Epithelial cell of esophagus (primary cell): Measurements from ENCODE around the gene SIRT6.
"Not testable (repeated sequence)": the region's sequence is repeated elsewhere in the genome, so short reads cannot be mapped to it uniquely, and the experiment has no call there.

Source experiments
- DNase-seq: peaks from one replicate; pipeline ENCODE4 v3.0.0; 2010; ENCODE audit warnings: low read depth
- H3K4me3 ChIP-seq: 2 replicates; pipeline ENCODE4 v1.5.1; 2011; ENCODE audit warnings: mild to moderate bottlenecking, low read length, control low read depth
- CTCF ChIP-seq: IDR thresholded peaks from 2 replicates; pipeline ENCODE4 v1.5.1; 2011; ENCODE audit warnings: low read depth, mild to moderate bottlenecking, low read length, control low read depth, inconsistent platforms; ENCODE audit not compliant: insufficient read depth; ENCODE audit errors: missing control alignments

The SIRT6 gene

GRCh38 chr19:4182084-4182810 lies at the start of gene SIRT6, which contains the start of gene ANKRD24:
Gene SIRT6 (minus strand): TSS chr19:4182563. CDS start chr19:4182539, 24 bp downstream.
Gene ANKRD24 (plus strand): TSS chr19:4182689. CDS start chr19:4186426, 3,737 bp downstream.
- TF ChIP-seq CTCF, result no peak
- H3K4me3 ChIP-seq, result peak within 1 kb of the TSS; percentile 94
- DNase-seq, result peak; percentile 96

- DNase-seq, H3K4me3 ChIP-seq: not testable (repeated sequence)
These were observed 49.8 kb upstream of the SIRT6 start for GRCh38 chr19:4232139-4232538.

GRCh38 chr19:4231521-4231920 lies 49.2 kb upstream of the SIRT6 start:
- not testable (repeated sequence) for H3K4me3 ChIP-seq, DNase-seq

GRCh38 chr19:4230237-4230636 lies 47.9 kb upstream of the SIRT6 start:
- DNase-seq, H3K4me3 ChIP-seq: not testable (repeated sequence)

GRCh38 chr19:4229179-4229931 lies 47.0 kb upstream of the SIRT6 start, which contains the start of gene EBI3:
Gene EBI3 (plus strand): TSS chr19:4229523. CDS start chr19:4229551, 28 bp downstream.
- H3K4me3 ChIP-seq, result no peak within 1 kb of the TSS
- DNase-seq, result no peak
- no peak for TF ChIP-seq CTCF

GRCh38 chr19:4228765-4229178 lies 46.4 kb upstream of the SIRT6 start:
- H3K4me3 ChIP-seq, result no peak overlapping the region
- DNase-seq, result no peak
- TF ChIP-seq CTCF, result no peak

GRCh38 chr19:4227771-4228170 lies 45.4 kb upstream of the SIRT6 start:
- TF ChIP-seq CTCF, result no peak
- no peak overlapping the region for H3K4me3 ChIP-seq
- no peak for DNase-seq

GRCh38 chr19:4225885-4226284 lies 43.5 kb upstream of the SIRT6 start:
- no peak for DNase-seq
- TF ChIP-seq CTCF, result no peak
- no peak overlapping the region for H3K4me3 ChIP-seq
